ENCODE results near the gene ATCAY. TPM values are rescaled to one million over a fixed set of nuclear protein-coding genes. Genes with fewer than 3 reads are reported as not detected.

Gene ATCAY
- total RNA-seq, 4 donors from 2014 or later: not detected

GRCh38 chr19:3852177-3852511 lies 28.3 kb upstream of the ATCAY start:
- no peak for TF ChIP-seq POLR2A (IDR thresholded peaks at IDR 0.05)
- TF ChIP-seq CTCF (IDR thresholded peaks at IDR 0.05 in 4 of 5, conservative IDR thresholded peaks at IDR 0.05 in 1 of 5): no peak
- Histone ChIP-seq H3K36me3 (no peaks in the 10 kb centered on the region), H3K4me1 (no peaks in the 10 kb centered on the region), H3K27me3 (no peaks in the 10 kb centered on the region), H3K4me3 (no peak overlapping the region), H3K9me3 (no peaks in the 10 kb centered on the region), H3K27ac (no peak overlapping the region)
- ATAC-seq (no peak), DNase-seq (no peak)
- in situ Hi-C loops (cut with MboI; ENCODE audit: low sequenced_read_pairs in 4 of 4): no loop called here
- intact Hi-C loops (cut with DNase I; ENCODE audit: low total_unique reads): no loop called here

GRCh38 chr19:3852614-3853254 lies 27.8 kb upstream of the ATCAY start:
- no peaks in the 10 kb centered on the region for H3K36me3 ChIP-seq
- intact Hi-C loops (cut with DNase I; ENCODE audit: low total_unique reads): no loop called here
- no peak overlapping the region for H3K4me3 ChIP-seq
- no peaks in the 10 kb centered on the region for H3K27me3 ChIP-seq
- in situ Hi-C loops (cut with MboI; ENCODE audit: low sequenced_read_pairs in 4 of 4): no loop called here
- H3K27ac ChIP-seq: no peak overlapping the region
- H3K4me1 ChIP-seq: no peaks in the 10 kb centered on the region
- H3K9me3 ChIP-seq: no peaks in the 10 kb centered on the region
- TF ChIP-seq POLR2A (IDR thresholded peaks at IDR 0.05): no peak
- no peak for TF ChIP-seq CTCF (IDR thresholded peaks at IDR 0.05 in 4 of 5, conservative IDR thresholded peaks at IDR 0.05 in 1 of 5)
- DNase-seq (no peak), ATAC-seq (no peak)

- H3K27me3 ChIP-seq: no peaks in the 10 kb centered on the region
- no peak for TF ChIP-seq POLR2A (IDR thresholded peaks at IDR 0.05)
- TF ChIP-seq CTCF (IDR thresholded peaks at IDR 0.05 in 4 of 5, conservative IDR thresholded peaks at IDR 0.05 in 1 of 5): no peak
- in situ Hi-C loops (cut with MboI; ENCODE audit: low sequenced_read_pairs in 4 of 4) (no loop called here), intact Hi-C loops (cut with DNase I; ENCODE audit: low total_unique reads) (no loop called here)
- no peaks in the 10 kb centered on the region for H3K9me3 ChIP-seq
- ATAC-seq: no peak
- DNase-seq: no peak
- H3K4me1 ChIP-seq: no peaks in the 10 kb centered on the region
- no peak overlapping the region for H3K4me3 ChIP-seq
- no peak overlapping the region for H3K27ac ChIP-seq
- H3K36me3 ChIP-seq: no peaks in the 10 kb centered on the region
These were observed 25.2 kb upstream of the ATCAY start for GRCh38 chr19:3855320-3855719.

- TF ChIP-seq CTCF (IDR thresholded peaks at IDR 0.05 in 4 of 5, conservative IDR thresholded peaks at IDR 0.05 in 1 of 5): no peak
- no peak for TF ChIP-seq POLR2A (IDR thresholded peaks at IDR 0.05)
- Histone ChIP-seq H3K27me3 (peaks cover 0 to 3% (median 2%) of the 10 kb centered on the region in 3 donors), H3K9me3 (no peaks in the 10 kb centered on the region), H3K36me3 (no peaks in the 10 kb centered on the region), H3K27ac (no peak overlapping the region), H3K4me3 (no peak overlapping the region), H3K4me1 (no peaks in the 10 kb centered on the region)
- no peak for DNase-seq
- intact Hi-C loops (cut with DNase I; ENCODE audit: low total_unique reads) (no loop called here), in situ Hi-C loops (cut with MboI; ENCODE audit: low sequenced_read_pairs in 4 of 4) (no loop called here)
- ATAC-seq: no peak
These were observed 23.0 kb upstream of the ATCAY start for GRCh38 chr19:3857449-3858003.

GRCh38 chr19:3860499-3860898 lies 20.0 kb upstream of the ATCAY start:
- Histone ChIP-seq H3K27me3 (peaks cover 0 to 10% (median 8%) of the 10 kb centered on the region in 3 donors), H3K36me3 (no peaks in the 10 kb centered on the region), H3K9me3 (no peaks in the 10 kb centered on the region), H3K27ac (no peak overlapping the region), H3K4me1 (no peaks in the 10 kb centered on the region), H3K4me3 (no peak overlapping the region)
- in situ Hi-C loops (cut with MboI; ENCODE audit: low sequenced_read_pairs in 4 of 4) (no loop called here), intact Hi-C loops (cut with DNase I; ENCODE audit: low total_unique reads) (no loop called here)
- TF ChIP-seq POLR2A (IDR thresholded peaks at IDR 0.05) (no peak), CTCF (IDR thresholded peaks at IDR 0.05 in 4 of 5, conservative IDR thresholded peaks at IDR 0.05 in 1 of 5) (no peak)
- DNase-seq (no peak), ATAC-seq (no peak)

Data from gastrocnemius medialis (tissue), 4 donors.